GM21515 (cell line): ENCODE data around the gene GALNT2.

ENCODE experiments used
- ATAC-seq: cut with Tn5 transposase; IDR thresholded peaks from one replicate; pipeline ENCODE4 v1.9.1; 2021; ENCODE audit not compliant: unreplicated experiment

GALNT2 gene

DNA sequence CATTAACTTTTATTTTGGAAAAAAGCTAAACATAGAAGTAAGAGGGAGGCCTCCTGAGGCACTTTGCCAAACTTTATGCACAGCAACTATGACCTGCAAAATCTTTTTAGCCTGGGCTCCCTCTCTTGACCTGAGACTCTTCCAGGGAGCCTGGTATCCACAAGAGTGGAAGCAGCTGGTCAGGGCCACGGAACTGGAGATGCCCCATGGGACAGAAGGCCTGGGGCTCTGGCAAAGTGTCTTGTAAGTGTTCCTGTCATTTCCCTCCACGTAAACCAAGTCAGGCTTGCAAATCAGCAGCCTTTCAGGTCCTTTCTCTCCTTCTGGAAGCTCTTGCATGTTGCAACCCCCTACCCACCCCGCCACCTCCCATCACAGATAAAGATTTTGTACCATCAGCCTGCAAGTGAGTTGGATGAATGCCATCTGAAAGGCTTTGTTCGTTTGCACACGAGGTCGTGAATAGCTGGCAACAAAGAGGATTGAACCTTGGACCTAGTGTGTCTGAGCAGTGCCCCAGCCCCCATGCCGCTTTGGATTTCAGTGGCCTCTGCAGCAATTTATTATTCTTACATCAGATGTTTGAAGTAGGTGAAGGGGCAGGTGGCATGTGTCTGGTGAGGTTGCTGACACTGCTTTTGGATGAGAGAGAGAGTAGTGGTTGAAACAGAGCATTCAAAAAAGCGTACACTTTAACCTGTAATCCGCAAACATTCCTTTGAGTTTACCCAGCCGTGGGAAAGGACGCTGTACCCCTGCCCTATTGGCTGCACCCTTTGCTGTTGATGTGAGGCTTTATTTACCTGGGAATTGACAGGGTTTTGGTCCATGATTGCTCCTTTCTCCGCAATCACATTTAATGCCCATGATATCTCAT lies 91.6 kb downstream of the GALNT2 start:
- no peak for ATAC-seq

DNA sequence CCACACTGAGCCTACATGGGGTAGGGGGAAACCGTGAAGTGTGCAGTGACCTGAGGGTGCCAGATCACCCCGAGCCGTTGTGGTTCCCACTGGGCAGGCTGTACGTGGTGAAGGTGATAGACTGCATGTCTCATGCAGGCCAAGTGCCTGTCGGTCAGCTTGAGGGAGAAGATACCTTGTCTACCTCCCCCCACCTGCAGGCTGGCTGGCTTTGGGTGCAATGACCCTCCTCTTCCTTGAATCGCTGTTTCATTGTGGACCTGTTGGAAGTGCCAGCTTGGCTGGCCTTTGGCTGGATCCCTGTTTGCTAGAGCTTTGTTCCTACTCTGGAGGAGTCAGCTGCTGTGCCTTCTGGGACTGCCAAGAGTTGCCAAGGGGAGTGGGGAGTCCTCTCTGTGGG lies 92.5 kb downstream of the GALNT2 start:
- ATAC-seq: no peak

DNA sequence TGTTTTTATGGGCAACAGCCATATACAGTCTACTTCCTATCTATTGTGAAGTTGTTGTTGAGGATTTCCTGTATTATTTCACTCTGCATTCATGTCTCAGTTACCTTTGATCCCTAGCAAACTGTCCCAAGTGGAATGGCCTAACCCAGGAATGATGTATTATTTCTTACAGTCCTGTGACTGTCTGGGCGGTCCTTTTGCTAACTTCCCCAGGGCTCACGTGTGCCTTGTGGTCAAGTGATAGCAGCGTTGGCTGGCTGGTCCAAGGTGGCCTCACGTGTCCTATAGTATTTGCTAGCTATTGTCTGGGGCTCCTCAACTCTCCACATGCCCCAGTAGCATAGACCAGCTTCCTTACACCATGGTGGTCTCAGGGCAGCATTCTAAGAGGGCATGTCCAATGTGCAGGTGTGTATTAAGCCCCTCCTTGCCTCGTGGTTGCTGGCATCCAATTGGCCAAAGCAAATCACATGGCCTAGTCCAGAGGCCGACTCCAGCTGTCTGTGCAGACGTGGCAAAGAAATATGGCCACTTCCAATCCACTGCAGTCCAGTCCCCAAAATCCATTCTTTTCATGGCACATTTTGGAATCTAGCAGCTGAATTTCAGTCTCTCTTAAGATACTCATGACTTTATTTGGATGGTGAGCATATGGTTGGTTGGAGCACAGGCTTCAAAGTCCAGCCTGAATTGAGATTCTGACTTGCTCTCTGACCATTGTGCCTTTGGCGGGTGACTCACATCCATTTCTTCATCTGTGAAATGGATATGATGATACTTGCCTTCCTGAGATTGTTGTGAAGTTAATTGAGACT lies 94.1 kb downstream of the GALNT2 start:
- no peak for ATAC-seq

DNA sequence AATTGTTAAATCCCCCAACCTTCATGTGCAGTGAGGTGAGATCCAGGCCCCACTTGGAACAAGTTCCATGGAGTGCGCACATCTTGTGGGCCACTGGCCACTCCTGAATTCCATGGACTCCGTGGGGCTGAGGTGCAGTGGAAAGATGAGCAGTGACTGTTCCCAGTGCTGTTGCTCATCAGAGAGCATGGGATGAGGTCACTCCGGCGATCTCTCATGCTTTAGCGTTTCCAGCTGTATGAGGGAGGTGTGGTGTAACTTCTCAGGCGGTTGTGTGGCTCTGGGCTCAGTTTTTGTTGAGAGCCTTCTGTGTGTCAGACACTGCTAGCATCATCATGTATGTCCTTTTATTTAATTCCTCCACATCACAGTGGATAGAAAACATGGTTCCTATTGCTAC lies 96.2 kb downstream of the GALNT2 start:
- no peak for ATAC-seq

DNA sequence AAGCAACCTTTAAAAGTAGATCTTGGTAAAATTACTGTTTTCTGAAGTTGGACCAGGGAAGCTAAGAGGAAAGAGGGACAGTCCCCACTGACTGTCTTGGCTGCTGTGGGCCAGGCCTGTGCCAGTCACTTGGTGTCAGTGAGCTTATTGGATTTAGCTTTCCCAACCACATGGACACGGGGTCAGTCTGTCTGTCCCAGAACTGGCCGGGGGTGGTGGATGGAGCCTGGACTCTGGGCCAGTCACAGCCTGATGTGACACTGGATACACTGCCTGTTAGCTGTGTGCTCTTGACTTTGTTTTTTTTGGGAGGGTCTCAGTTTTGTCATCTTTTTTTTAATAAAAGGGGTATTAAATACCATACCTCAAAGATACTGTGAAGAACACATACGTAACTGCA lies 96.7 kb downstream of the GALNT2 start:
- no peak for ATAC-seq

DNA sequence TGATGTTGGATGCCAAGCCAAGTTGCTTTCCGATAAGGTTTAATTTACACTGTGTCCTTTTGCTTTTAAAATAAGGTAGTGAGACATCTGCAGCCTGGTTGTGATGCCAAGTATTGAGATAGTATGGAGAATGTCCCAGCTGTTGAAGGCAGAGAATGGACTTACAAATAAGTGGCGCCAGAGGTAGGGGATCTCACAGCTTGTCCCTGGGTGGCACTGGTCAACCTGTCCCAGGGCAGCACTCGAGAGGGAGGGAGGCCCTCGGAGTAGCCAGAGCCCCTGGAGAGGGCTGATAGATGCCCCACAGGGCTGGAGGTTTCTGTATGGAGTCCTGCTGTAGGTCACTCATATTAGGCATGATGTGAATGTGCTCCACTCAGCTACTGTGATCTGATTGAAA lies 98.5 kb downstream of the GALNT2 start:
- no peak for ATAC-seq

DNA sequence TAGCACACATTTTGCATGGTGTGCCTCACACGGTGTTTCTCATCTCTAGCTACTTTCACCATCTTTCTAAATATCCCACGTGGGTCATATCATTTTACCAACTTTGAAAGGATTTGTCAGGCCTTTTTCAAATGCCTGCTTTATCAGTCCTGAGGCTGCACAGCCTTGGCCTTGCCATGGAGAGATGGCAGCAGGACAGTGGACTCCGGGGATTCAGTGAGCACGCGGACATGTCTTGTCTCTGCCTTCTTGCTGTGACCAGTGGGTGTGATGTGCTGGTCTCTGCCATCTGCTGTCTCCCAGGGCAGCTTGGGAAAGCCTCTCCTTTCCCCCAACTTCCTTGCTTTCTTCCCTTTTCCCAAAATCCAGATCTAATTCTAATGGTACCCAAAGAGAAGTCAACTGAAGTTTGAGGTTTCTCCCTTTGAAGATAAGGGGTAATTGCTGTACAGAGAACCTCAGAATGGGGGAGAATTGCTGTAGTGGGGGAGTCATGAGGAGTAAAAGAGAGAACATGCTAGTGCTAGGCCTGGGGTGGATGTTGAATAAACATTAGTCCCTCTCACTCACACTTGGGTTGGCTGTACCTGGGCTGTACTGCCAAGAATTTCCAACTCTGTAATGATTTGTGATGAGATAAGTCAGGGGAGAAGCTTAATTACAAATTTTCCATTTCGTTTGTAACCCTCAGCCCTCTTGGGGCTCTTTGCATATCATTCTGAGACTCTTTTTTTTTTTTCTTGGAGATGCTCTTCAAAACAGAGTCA lies 99.5 kb downstream of the GALNT2 start:
- no peak for ATAC-seq

DNA sequence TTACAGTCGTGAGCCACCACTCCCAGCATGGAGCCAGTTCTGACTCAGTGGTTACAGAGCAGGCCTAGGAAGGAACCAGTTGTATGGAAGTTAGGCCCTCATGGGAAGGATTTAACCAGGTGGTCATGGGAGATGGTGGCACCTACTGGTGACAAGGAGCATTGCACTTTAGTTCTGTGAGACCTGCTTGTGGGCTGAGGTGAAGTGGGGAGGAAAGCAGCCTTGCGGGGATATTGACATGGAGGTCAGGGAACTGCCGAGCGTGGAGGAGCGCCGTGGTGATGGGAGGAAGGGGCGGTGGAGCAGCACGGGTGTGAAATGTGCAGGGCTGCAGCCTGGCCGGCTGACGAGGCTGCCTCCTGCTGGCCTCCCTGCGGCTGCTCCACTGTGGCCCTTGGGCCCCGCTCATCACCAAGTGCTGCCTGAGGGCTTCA lies 100.4 kb downstream of the GALNT2 start:
- ATAC-seq: peak; percentile 46

DNA sequence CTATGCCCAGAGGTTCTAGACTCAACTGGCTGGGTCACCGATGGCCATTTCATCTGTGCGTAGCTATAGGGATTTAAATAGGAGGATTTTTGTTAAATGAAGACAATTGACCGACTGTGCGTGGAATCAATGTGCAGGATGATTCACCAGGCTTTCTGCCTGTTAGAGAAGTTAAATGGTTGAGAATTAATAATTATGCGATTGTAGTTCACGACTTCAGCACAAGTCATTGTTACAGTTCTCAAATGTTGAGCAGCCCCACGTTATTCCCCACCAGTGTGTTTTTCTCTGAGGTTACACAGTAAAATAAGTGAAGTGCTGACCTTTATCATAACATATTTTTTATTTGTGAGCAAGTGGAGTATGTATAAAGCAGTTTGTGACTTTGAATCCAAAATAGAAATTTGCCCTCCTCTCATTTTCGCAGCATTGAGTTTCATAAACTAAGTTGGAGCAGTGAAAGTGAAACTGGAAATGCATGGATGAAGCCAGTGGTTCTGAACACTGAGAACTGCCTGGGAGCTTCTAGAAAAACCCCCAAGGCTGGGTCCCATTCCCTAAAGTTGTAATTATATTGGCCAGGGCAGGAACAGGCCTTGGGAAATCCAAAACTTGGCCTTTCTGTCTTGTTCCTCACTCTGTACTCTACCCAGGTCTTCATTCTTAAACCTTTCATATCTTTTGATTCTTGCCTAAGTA lies 102.6 kb downstream of the GALNT2 start:
- ATAC-seq: peak; percentile 45

DNA sequence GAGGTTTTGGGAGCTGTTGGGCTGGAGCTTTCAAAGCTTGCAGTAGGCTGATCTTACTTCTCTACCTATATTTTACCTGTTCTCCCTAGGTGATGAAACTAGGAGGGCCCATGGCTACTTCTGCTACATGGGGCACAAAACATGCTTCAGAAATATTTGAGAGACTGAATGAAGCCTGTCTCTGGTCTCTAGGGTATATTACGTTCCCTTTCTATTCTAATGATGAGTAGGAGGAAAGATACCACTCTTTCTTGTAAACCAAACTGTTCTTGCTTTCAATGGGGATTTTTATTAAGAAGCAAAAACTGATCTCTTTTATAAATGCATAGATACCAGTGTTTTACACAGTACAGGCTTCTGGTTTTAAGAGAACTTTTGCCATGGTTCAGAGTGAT lies 103.1 kb downstream of the GALNT2 start:
- ATAC-seq: peak; percentile 44

DNA sequence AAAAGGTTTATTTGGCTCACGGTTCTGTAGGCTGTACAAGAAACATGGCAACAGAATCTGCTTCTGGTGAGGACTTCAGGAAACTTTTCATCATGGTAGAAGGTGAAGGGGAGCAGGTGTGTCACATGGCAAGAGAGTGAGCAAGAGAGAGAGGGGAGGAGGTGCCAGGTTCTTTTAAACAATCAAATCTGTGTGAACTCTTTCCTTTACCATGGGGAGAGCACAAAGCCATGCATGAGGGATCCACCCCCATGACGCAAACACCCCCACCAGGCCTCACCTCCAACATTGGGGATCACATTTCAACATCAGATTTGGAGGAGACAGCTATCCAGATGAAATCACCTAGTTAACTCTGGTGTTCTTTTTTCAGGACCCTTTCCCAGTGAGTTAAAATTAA lies 103.6 kb downstream of the GALNT2 start:
- ATAC-seq: no peak

DNA sequence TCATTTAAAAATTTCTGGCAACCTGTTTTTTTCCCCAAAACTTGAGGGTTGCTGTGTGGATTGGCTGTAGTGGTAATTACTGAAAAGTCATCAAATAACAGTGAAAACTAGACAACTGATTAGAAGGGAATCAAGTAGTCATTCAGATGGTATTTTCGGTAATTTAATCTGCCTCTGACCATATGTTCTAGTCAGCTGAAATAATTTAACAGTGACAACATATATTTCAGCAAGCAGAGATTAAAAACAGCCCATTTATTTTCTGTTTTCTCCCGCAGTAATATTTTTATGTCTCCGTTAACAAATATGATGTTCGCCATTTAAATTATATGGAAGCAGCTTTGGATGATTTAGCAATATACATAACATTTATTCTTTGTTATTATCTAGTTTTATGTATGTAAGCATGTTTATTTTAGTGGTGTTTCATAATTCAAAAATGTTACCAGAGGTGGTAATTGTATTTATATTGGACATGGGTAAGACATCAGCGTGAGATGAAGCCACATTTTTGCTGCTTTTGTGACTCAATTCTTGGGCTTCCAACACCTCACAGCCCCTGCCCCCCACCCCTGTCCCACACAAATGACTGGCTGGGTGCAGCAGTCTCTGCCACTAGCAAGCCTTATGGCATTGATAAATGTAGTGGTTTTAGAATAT lies 104.4 kb downstream of the GALNT2 start:
- ATAC-seq: no peak

DNA sequence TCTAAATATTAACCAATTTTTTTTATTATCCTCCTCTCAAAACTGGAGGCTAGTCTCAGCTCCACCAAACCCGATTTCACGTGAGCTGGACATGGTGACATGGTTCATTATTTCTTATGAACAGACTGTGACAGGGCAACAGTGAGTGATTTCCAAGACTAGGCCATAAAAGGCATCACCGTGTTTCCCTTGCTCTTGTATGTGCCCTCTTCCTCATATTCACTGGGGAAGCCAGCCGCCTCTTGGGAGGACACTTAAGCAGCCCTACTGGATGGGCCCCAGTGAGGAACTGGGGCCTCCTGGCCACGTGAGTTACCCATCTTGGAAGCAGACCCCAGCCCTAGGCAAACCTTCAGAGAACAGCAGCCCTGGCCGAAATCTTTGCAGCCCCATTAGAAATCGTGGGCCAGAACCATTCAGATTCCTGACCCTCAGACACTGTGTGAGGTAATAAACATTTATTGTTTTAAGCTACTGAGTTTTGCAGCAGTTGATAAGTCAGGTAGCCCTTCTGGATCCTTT lies 105.0 kb downstream of the GALNT2 start:
- ATAC-seq: no peak

DNA sequence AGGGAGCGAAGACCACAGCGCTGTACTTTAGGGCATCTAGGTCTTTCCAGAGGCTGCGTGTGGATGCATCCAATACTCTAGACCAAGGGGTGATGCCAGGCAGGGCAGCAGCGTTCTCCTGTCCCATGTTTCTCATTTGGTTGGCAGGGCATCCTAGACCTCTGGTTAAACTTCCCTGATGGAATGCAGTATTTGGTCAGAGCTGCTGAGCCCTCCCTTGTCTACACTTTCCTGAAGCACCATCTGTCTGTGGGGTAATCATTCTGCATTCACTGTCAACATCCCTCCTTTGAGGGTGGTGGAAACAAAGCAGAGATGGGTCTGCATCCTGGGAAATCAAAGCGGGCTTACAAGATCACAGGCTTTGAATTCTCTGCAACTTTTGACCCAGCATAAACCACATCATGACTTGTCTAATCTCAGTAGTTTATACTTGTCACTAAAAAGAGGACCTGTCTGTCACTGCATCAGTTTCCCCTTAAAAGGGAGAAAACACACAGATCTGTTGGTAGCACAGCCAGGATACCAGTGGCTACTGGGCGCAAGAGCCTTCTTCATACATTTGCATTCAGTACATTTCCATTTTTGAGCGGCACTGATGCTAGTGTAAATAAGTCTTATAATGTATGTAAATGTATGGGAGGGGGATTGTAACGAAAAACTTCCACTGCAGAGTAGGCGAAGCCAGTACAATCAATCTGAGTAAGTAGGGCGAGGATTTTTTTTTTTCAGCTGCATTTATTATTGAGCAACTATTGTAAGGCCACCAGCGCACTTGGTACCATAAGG lies 106.3 kb downstream of the GALNT2 start:
- ATAC-seq: no peak

DNA sequence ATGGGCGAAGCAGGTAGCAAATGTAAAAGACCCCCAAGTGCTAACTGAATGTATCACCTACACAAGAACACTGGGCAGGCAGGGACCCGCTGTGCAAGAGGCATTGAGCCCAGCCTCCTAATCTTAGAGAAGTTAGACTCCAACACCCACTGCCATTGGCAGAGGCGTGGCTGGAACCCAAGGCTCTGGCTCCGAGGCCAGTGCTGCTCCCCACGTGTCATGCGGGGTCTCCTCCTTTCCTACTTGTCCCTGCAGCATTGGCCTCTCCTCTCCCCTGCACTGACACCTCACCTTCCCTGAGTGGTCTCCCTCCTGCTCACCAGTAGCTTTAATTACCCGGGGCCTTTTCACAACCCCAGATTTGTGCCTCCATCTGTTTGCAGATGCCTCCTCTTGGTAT lies 107.0 kb downstream of the GALNT2 start:
- no peak for ATAC-seq

DNA sequence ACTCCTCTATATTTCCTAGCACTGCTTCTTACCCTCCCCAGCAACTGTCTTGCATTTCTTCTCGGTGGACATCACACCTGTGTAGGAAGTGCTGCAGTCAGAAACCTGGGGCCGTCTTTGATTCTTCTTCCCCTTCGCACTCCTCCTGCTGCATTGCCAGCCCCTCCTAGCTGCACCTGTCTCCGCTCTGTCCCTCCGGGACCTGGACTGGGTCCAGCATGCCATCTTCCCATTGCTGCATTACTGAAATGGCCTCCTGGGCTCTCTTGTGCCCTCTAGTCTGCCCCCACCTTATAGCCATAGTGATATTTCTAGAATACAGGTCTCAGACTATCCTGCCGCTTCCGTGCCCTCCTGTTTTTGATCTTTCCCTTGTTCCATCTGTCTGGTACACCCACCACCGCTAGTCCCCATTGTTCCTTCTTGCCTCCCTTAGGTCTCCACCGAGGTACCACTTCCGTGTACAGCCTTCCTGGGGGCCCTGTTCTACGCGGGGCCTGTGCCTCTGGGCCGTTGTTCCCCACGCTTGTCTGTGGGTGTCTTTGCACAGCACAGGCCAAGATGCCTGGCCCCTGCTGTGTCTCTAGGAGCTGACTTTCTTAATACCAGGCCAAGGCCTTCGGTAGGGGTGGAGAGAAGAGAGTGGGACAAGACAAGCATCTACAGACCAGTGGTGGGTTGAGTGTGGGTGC lies 107.6 kb downstream of the GALNT2 start:
- no peak for ATAC-seq

DNA sequence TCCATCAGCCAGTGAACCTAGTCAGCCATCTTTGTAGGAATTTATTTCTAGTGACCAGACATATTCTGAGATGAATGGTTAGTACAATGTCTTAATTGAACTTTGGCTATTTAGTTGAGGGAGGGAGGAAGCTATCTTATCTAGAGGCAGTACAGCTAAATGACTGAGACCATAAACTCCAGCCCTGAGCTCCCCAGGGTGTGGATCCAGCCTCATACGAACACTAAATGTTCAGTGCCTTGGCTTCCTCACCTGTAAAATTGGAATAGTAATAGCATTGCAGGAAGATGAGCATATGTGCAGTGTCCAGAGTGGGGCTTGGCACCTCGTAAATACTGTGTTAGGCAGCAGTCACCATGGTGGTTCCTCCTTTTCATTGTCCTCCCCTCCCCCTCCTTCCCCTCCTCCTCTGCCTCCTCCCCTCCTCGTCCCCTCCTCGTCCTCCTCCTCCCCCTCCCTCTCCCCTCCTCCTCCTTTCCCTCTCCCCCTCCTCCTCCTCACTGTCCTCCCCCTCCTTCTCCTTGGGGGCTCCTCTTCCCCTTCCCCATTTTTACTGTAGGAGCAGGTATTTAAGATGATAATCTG lies 108.2 kb downstream of the GALNT2 start:
- no peak for ATAC-seq

DNA sequence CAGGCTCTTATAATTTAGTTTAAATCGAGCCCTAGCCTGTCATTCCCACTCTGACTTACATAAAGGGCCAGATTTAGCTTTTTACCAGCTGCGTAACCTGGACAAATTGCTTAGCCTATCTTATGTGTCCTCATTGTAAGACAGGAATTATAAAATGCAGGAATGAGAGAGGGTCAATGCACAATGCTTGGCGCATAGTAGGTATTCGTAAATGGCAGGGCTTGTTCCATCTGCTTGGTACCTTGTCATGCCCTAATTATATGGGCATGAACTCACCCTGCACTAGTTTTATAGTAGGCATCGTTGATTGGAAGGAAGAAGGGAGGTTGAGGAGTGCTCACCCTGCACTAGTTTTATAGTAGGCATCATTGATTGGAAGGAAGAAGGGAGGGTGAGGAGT lies 108.8 kb downstream of the GALNT2 start:
- no peak for ATAC-seq
